ENCODE measurements around the gene SCAI.

- TF ChIP-seq CTCF (conservative IDR thresholded peaks at IDR 0.05 in 1 of 2, IDR thresholded peaks at IDR 0.05 in 1 of 2; ENCODE audit: low read depth in 1 of 2, low read length in 2 of 2) (no peak), EZH2 (IDR thresholded peaks at IDR 0.05; ENCODE audit: low read length, missing control alignments) (no peak)
Measured at GRCh38 chr9:124954255-124954654, 189.1 kb downstream of the SCAI start.
